Ishikawa (cell line): ENCODE data around the gene CDH20.

ENCODE experiments used
- EGR1 ChIP-seq: IDR thresholded peaks from 2 replicates; pipeline ENCODE4 v1.6.1; 2012
- RAD21 ChIP-seq: IDR thresholded peaks from 2 replicates; pipeline ENCODE4 v1.6.1; 2012; ENCODE audit warnings: low read depth
- TAF1 ChIP-seq: IDR thresholded peaks from 2 replicates; pipeline ENCODE4 v1.6.1; 2012; ENCODE audit warnings: low read depth, mild to moderate bottlenecking
- TEAD4 ChIP-seq: IDR thresholded peaks from 2 replicates; pipeline ENCODE4 v1.6.1; 2012

- TF ChIP-seq EGR1 (no peak), TAF1 (no peak), RAD21 (no peak), TEAD4 (no peak)
Observed at GRCh38 chr18:61334951-61335683, 1.9 kb downstream of the CDH20 start.
